Suprapubic skin (tissue), 4 donors: ENCODE data around the gene BCL2L1. TPM values are rescaled to one million over a fixed set of nuclear protein-coding genes. Genes with fewer than 3 reads are reported as not detected.

ENCODE experiments used
- DNase-seq, 2 donors: peaks; one replicate each; pipeline ENCODE4 v3.0.0-alpha.2; 2019; ENCODE audit warnings: low spot score in 2 of 2
- H3K27ac ChIP-seq: fragments of 200-600 bp; sonication (generic); one replicate; pipeline ENCODE4 v1.5.1; 2019
- H3K27me3 ChIP-seq: fragments of 200-600 bp; sonication (generic); one replicate; pipeline ENCODE4 v1.5.1; 2019
- H3K36me3 ChIP-seq: fragments of 200-600 bp; sonication (generic); one replicate; pipeline ENCODE4 v1.5.1; 2019
- H3K4me1 ChIP-seq: fragments of 200-600 bp; sonication (generic); one replicate; pipeline ENCODE4 v1.5.1; 2019
- H3K4me3 ChIP-seq: fragments of 200-600 bp; sonication (generic); one replicate; pipeline ENCODE4 v1.5.1; 2019; ENCODE audit warnings: mild to moderate bottlenecking
- H3K9me3 ChIP-seq: fragments of 200-600 bp; sonication (generic); one replicate; pipeline ENCODE4 v1.5.1; 2019
- CTCF ChIP-seq, 2 donors: fragments of 200-600 bp in 1 of 2; fragments of 450-650 bp in 1 of 2; sonication (generic) in 1 of 2; IDR thresholded peaks; one replicate each; pipeline ENCODE4 v1.5.1; 2016 to 2019; ENCODE audit warnings: antibody characterized with exemption in 2 of 2, mild to moderate bottlenecking in 1 of 2, moderate library complexity in 1 of 2
- EP300 ChIP-seq: sonication (generic); formaldehyde crosslinking; IDR thresholded peaks from one replicate; pipeline ENCODE4 v1.6.1; 2017; ENCODE audit warnings: antibody characterized with exemption
- POLR2A ChIP-seq, 2 donors: fragments of 450-650 bp; IDR thresholded peaks; one replicate each; pipeline ENCODE4 v1.6.1; 2017; ENCODE audit warnings: antibody characterized with exemption in 2 of 2, mild to moderate bottlenecking in 2 of 2, moderate library complexity in 2 of 2
- POLR2AphosphoS5 ChIP-seq, 3 donors: sonication (generic); formaldehyde crosslinking; IDR thresholded peaks; one replicate each; pipeline ENCODE4 v1.6.1; 2017; ENCODE audit warnings: antibody characterized with exemption in 3 of 3
- WGBS: methylation state at CpG from one replicate; pipeline ENCODE4 v1.1.5; 2018; 5-methylcytosine and 5-hydroxymethylcytosine counted together
- total RNA-seq, 4 donors: library from RNA; depleted of rRNA; stranded (reverse); fragments of >200 nt; gene quantifications; one replicate each; pipeline ENCODE4 v1.1.0, GENCODE V29; 2016

Gene BCL2L1
- total RNA-seq, 4 donors from 2014 or later = 104 to 120 (median 107) TPM

GRCh38 chr20:31760519-31761240 is 38.0 kb upstream of the BCL2L1 start:
- Histone ChIP-seq H3K27me3 (no peaks in the 10 kb centered on the region), H3K27ac (no peak overlapping the region), H3K4me1 (no peaks in the 10 kb centered on the region), H3K36me3 (no peaks in the 10 kb centered on the region), H3K9me3 (no peaks in the 10 kb centered on the region), H3K4me3 (no peak overlapping the region)
- DNase-seq = no peak
- TF ChIP-seq CTCF (IDR thresholded peaks at IDR 0.05) (no peak), EP300 (no peak), POLR2A (IDR thresholded peaks at IDR 0.05) (no peak), POLR2AphosphoS5 (IDR thresholded peaks at IDR 0.05) (no peak)
- WGBS = 94% methylated on average over 6 of the region's 6 CpGs

- TF ChIP-seq POLR2A (IDR thresholded peaks at IDR 0.05) (no peak), POLR2AphosphoS5 (IDR thresholded peaks at IDR 0.05) (no peak), CTCF (IDR thresholded peaks at IDR 0.05) (no peak), EP300 (no peak)
- H3K9me3 ChIP-seq = no peaks in the 10 kb centered on the region
- no peaks in the 10 kb centered on the region for H3K36me3 ChIP-seq
- no peaks in the 10 kb centered on the region for H3K27me3 ChIP-seq
- no peak for DNase-seq
- no peak overlapping the region for H3K4me3 ChIP-seq
- no peak overlapping the region for H3K27ac ChIP-seq
- no peaks in the 10 kb centered on the region for H3K4me1 ChIP-seq
- WGBS = 87% methylated on average over 2 of the region's 2 CpGs
Measured at GRCh38 chr20:31759836-31760518, 37.3 kb upstream of the BCL2L1 start.

- H3K27me3 ChIP-seq = no peaks in the 10 kb centered on the region
- no peak overlapping the region for H3K27ac ChIP-seq
- no peaks in the 10 kb centered on the region for H3K4me1 ChIP-seq
- no peak for TF ChIP-seq CTCF (IDR thresholded peaks at IDR 0.05)
- no peak for TF ChIP-seq POLR2A (IDR thresholded peaks at IDR 0.05)
- TF ChIP-seq EP300 = no peak
- TF ChIP-seq POLR2AphosphoS5 (IDR thresholded peaks at IDR 0.05) = no peak
- DNase-seq = no peak
- no peak overlapping the region for H3K4me3 ChIP-seq
- H3K36me3 ChIP-seq = no peaks in the 10 kb centered on the region
- H3K9me3 ChIP-seq = no peaks in the 10 kb centered on the region
Measured at GRCh38 chr20:31758991-31759390, 36.3 kb upstream of the BCL2L1 start.

- TF ChIP-seq EP300 = no peak
- WGBS = 92% methylated on average over 4 of the region's 4 CpGs
Measured at GRCh38 chr20:31758521-31758920, 35.9 kb upstream of the BCL2L1 start.

GRCh38 chr20:31757254-31757653 is 34.6 kb upstream of the BCL2L1 start:
- Histone ChIP-seq H3K9me3 (no peaks in the 10 kb centered on the region), H3K4me1 (no peaks in the 10 kb centered on the region), H3K27me3 (no peaks in the 10 kb centered on the region), H3K4me3 (no peak overlapping the region), H3K36me3 (no peaks in the 10 kb centered on the region), H3K27ac (no peak overlapping the region)
- 88% methylated on average over 3 of the region's 3 CpGs for WGBS
- no peak for DNase-seq
- TF ChIP-seq CTCF (IDR thresholded peaks at IDR 0.05) = no peak
- TF ChIP-seq POLR2A (IDR thresholded peaks at IDR 0.05) = no peak
- TF ChIP-seq POLR2AphosphoS5 (IDR thresholded peaks at IDR 0.05) = no peak
- no peak for TF ChIP-seq EP300

More at GRCh38 chr20:31758521-31758920, 35.9 kb upstream of the BCL2L1 start:
- H3K4me3 ChIP-seq = no peak overlapping the region
- no peaks in the 10 kb centered on the region for H3K27me3 ChIP-seq
- DNase-seq = no peak
- no peaks in the 10 kb centered on the region for H3K36me3 ChIP-seq
- H3K9me3 ChIP-seq = no peaks in the 10 kb centered on the region
- H3K4me1 ChIP-seq = no peaks in the 10 kb centered on the region
- no peak overlapping the region for H3K27ac ChIP-seq
